ENCODE data around the gene TEX10. TPM values are rescaled to one million over a fixed set of nuclear protein-coding genes. Genes with fewer than 3 reads are reported as not detected.

TEX10 gene
- total and polyA plus RNA-seq, 9 donors, result 11.3 to 22.6 (median 17.4) TPM

GRCh38 chr9:100296407-100296806 lies 56.3 kb downstream of the TEX10 start:
- no peak for TF ChIP-seq CTCF (IDR thresholded peaks at IDR 0.05)
- TF ChIP-seq EP300 (IDR thresholded peaks at IDR 0.05), result no peak
- TF ChIP-seq POLR2A (IDR thresholded peaks at IDR 0.05), result no peak
- intact Hi-C loops (cut with DNase I), result no loop called here
- H3K4me3 ChIP-seq, result no peak overlapping the region
- 81 to 92% (median 91%) methylated on average over 4 of the region's 4 CpGs for WGBS, 3 donors
- no peaks in the 10 kb centered on the region for H3K36me3 ChIP-seq
- no peak overlapping the region for H3K27ac ChIP-seq
- no peak for DNase-seq
- no peaks in the 10 kb centered on the region for H3K4me1 ChIP-seq (ENCODE audit: insufficient read depth)
- H3K27me3 ChIP-seq, result no peaks in the 10 kb centered on the region
- H3K9me3 ChIP-seq, result no peaks in the 10 kb centered on the region

GRCh38 chr9:100295240-100295639 lies 57.5 kb downstream of the TEX10 start:
- Histone ChIP-seq H3K4me3 (no peak overlapping the region), H3K36me3 (no peaks in the 10 kb centered on the region), H3K27ac (no peak overlapping the region), H3K9me3 (no peaks in the 10 kb centered on the region), H3K27me3 (no peaks in the 10 kb centered on the region), H3K4me1 (ENCODE audit: insufficient read depth) (no peaks in the 10 kb centered on the region)
- DNase-seq, result no peak
- 98 to 99% (median 99%) methylated on average over 2 of the region's 2 CpGs for WGBS, 3 donors
- no peak for TF ChIP-seq POLR2A (IDR thresholded peaks at IDR 0.05)
- TF ChIP-seq EP300 (IDR thresholded peaks at IDR 0.05), result no peak
- no peak for TF ChIP-seq CTCF (IDR thresholded peaks at IDR 0.05)
- intact Hi-C loops (cut with DNase I), result no loop called here

GRCh38 chr9:100294806-100295205 lies 57.9 kb downstream of the TEX10 start:
- Histone ChIP-seq H3K9me3 (no peaks in the 10 kb centered on the region), H3K36me3 (no peaks in the 10 kb centered on the region), H3K27me3 (no peaks in the 10 kb centered on the region), H3K27ac (no peak overlapping the region), H3K4me1 (ENCODE audit: insufficient read depth) (no peaks in the 10 kb centered on the region), H3K4me3 (no peak overlapping the region)
- intact Hi-C loops (cut with DNase I), result no loop called here
- peak in 1 of 5 donors; percentile 22 for DNase-seq
- TF ChIP-seq CTCF (IDR thresholded peaks at IDR 0.05), result no peak
- no peak for TF ChIP-seq POLR2A (IDR thresholded peaks at IDR 0.05)
- TF ChIP-seq EP300 (IDR thresholded peaks at IDR 0.05), result no peak
- WGBS, 3 donors, result 81 to 83% (median 82%) methylated on average over 6 of the region's 6 CpGs

GRCh38 chr9:100294341-100294740 lies 58.4 kb downstream of the TEX10 start:
- no peak for DNase-seq
- 78 to 80% (median 79%) methylated on average over 3 of the region's 3 CpGs for WGBS, 3 donors
- TF ChIP-seq EP300 (IDR thresholded peaks at IDR 0.05) (no peak), POLR2A (IDR thresholded peaks at IDR 0.05) (no peak), CTCF (IDR thresholded peaks at IDR 0.05) (no peak)
- intact Hi-C loops (cut with DNase I), result no loop called here
- Histone ChIP-seq H3K4me3 (no peak overlapping the region), H3K36me3 (no peaks in the 10 kb centered on the region), H3K9me3 (no peaks in the 10 kb centered on the region), H3K27me3 (no peaks in the 10 kb centered on the region), H3K27ac (no peak overlapping the region), H3K4me1 (ENCODE audit: insufficient read depth) (no peaks in the 10 kb centered on the region)

Measured in ovary (tissue), 9 donors.